Thyroid gland (tissue), 4 donors: ENCODE measurements around the gene LRRC56. TPM values are rescaled to one million over a fixed set of nuclear protein-coding genes. Genes with fewer than 3 reads are reported as not detected.

ENCODE experiments used
- DNase-seq, 2 donors: peaks; one replicate each; pipeline ENCODE4 v3.0.0-alpha.2; 2019
- H3K27ac ChIP-seq, 3 donors: fragments of 200-600 bp; sonication (generic); 1 replicate in 2 of 3; 2 replicates in 1 of 3; pipeline ENCODE4 v1.5.1; 2016 to 2019; ENCODE audit warnings: mild to moderate bottlenecking in 1 of 3, moderate library complexity in 1 of 3
- H3K27me3 ChIP-seq: fragments of 200-600 bp; sonication (generic); one replicate; pipeline ENCODE4 v1.5.1; 2019
- H3K36me3 ChIP-seq, 2 donors: fragments of 200-600 bp; sonication (generic); one replicate each; pipeline ENCODE4 v1.5.1; 2016 to 2019
- H3K4me1 ChIP-seq, 2 donors: fragments of 200-600 bp; sonication (generic); one replicate each; pipeline ENCODE4 v1.5.1; 2017 to 2019
- H3K4me3 ChIP-seq, 3 donors: fragments of 200-600 bp; sonication (generic); replicated peaks in 1 of 3; 1 replicate in 2 of 3; 2 replicates in 1 of 3; pipeline ENCODE4 v1.5.1; 2016; ENCODE audit warnings: mild to moderate bottlenecking in 1 of 3
- H3K9me3 ChIP-seq: fragments of 200-600 bp; sonication (generic); one replicate; pipeline ENCODE4 v1.5.1; 2017
- CTCF ChIP-seq, 6 experiments: fragments of 200-600 bp in 3 of 6; fragments of 450-650 bp in 3 of 6; sonication (generic) in 3 of 6; IDR thresholded peaks; one replicate each; pipeline ENCODE4 v1.5.1; 2016 to 2019; ENCODE audit warnings: antibody characterized with exemption in 6 of 6, mild to moderate bottlenecking in 2 of 6, inconsistent platforms in 1 of 6, moderate library complexity in 1 of 6
- POLR2A ChIP-seq, 2 donors: fragments of 450-650 bp; IDR thresholded peaks; one replicate each; pipeline ENCODE4 v1.6.1; 2017; ENCODE audit warnings: antibody characterized with exemption in 2 of 2, mild to moderate bottlenecking in 2 of 2, moderate library complexity in 1 of 2
- WGBS, 2 donors: methylation state at CpG; one replicate each; pipeline ENCODE4 v1.1.5; 2017; 5-methylcytosine and 5-hydroxymethylcytosine counted together
- intact Hi-C: fragments of 100-400 bp; cut with DNase I; formaldehyde crosslinking; loops from one replicate; pipeline ENCODE4 v1.15.1; 2023
- total RNA-seq, 4 donors: library from RNA; depleted of rRNA; stranded (reverse); fragments of >200 nt; gene quantifications; one replicate each; pipeline ENCODE4 v1.2.3, GENCODE V29; 2016

The LRRC56 gene
- total RNA-seq, 4 donors from 2014 or later: 1.7 to 2.6 (median 2.3) TPM

DNA sequence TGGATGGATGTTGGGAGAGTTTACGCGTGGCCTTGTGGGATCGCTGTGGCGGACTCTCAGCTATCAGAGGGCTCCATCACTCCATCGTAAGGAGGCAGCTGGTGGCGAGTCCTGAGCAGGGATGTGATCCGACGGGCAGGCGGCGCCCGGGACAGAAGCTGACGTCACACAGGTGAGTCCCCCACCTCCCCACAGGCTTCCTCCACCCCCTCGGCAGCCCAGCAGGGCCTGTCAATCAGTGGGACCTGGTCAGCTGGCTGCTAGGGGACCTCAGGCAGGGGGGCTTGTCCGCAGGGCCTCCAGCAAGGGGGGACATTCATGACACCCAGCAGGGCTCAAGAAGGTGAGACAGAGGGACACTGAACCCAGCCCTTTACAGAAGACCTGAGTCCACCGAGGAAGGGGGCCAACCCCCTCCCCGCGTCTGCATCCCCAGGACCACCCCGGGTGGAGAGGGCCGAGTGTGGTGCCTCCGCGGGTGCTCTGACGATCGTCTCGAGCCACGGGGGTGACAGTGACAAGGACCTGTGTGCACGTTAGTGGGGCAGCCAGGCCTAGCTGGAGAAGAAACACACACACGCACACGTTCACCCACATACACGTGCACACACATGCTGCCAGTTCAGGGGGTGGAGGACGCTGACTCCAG is 9.0 kb upstream of the LRRC56 start:
- Histone ChIP-seq H3K4me1 (peaks cover 0 to 4% of the 10 kb centered on the region in 2 donors), H3K36me3 (peaks cover 17 to 18% of the 10 kb centered on the region in 2 donors), H3K27ac (no peak overlapping the region), H3K9me3 (no peaks in the 10 kb centered on the region), H3K4me3 (no peak overlapping the region), H3K27me3 (no peaks in the 10 kb centered on the region)
- intact Hi-C loops: no loop called here
- no peak for DNase-seq
- 82 to 100% methylated on average over 2 to 27 of the region's 30 CpGs for WGBS, 2 donors
- no peak for TF ChIP-seq POLR2A (IDR thresholded peaks at IDR 0.05)

- H3K4me3 ChIP-seq: no peak overlapping the region
- no peak overlapping the region for H3K27ac ChIP-seq
- H3K4me1 ChIP-seq: peaks cover 0 to 9% of the 10 kb centered on the region in 2 donors
- no peaks in the 10 kb centered on the region for H3K9me3 ChIP-seq
- DNase-seq: no peak
- no peaks in the 10 kb centered on the region for H3K27me3 ChIP-seq
- peaks cover 17 to 20% of the 10 kb centered on the region in 2 donors for H3K36me3 ChIP-seq
- intact Hi-C loops: no loop called here
- WGBS, 2 donors: 83 to 84% methylated on average over 7 to 15 of the region's 29 CpGs
- no peak for TF ChIP-seq CTCF (IDR thresholded peaks at IDR 0.05)
- no peak for TF ChIP-seq POLR2A (IDR thresholded peaks at IDR 0.05)
These were observed 8.3 kb upstream of the LRRC56 start for GRCh38 chr11:528815-529727.

DNA sequence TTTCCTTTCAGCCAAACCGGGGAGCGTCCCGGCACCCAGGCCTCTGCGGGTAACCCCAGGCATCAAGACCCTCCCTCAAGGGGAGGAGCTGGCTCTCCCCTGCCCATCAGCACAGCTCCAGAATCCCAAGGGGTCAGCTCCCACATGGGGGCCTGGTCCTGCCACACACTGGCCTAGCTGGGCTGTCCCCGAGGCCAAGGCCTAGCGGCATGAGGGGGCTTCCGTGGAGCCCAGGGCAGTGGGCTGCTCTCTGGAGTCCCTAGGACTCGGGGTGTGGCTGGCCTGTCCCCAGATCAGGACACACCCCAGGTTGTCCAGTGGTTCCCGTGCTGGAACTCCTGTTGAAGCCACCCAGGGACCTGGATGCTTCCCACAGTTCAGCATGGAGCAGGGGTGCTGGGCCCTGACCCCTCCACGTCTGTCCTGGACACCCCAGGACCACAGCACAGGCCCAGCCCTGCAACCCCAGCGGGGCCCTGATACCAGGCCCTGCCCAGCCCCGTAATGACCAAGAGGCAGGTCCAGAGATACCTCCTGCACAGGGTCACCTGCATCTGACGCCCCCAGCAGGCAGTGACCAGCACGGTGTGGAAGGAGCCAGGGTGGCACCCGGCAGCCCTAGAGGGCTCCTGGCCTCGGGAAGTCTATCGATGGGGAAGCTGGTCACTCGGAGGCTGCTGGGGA is 7.5 kb upstream of the LRRC56 start:
- H3K27me3 ChIP-seq: no peaks in the 10 kb centered on the region
- WGBS, 2 donors: 83 to 87% methylated on average over 1 to 3 of the region's 18 CpGs
- H3K9me3 ChIP-seq: no peaks in the 10 kb centered on the region
- H3K27ac ChIP-seq: no peak overlapping the region
- no peak overlapping the region for H3K4me3 ChIP-seq
- peaks cover 17 to 20% of the 10 kb centered on the region in 2 donors for H3K36me3 ChIP-seq
- H3K4me1 ChIP-seq: peaks cover 5 to 15% of the 10 kb centered on the region in 2 donors
- no peak for DNase-seq
- TF ChIP-seq CTCF (IDR thresholded peaks at IDR 0.05): no peak
- no peak for TF ChIP-seq POLR2A (IDR thresholded peaks at IDR 0.05)
- intact Hi-C loops: no loop called here

- H3K36me3 ChIP-seq: peaks cover 17 to 20% of the 10 kb centered on the region in 2 donors
- no peak for TF ChIP-seq POLR2A (IDR thresholded peaks at IDR 0.05)
- TF ChIP-seq CTCF (IDR thresholded peaks at IDR 0.05): no peak
- H3K27ac ChIP-seq: no peak overlapping the region
- intact Hi-C loops: no loop called here
- H3K4me1 ChIP-seq: peaks cover 8 to 19% of the 10 kb centered on the region in 2 donors
- H3K4me3 ChIP-seq: no peak overlapping the region
- H3K27me3 ChIP-seq: no peaks in the 10 kb centered on the region
- H3K9me3 ChIP-seq: no peaks in the 10 kb centered on the region
- DNase-seq: no peak
- WGBS, 2 donors: 88 to 94% methylated on average over 12 to 26 of the region's 28 CpGs
These were observed 6.1 kb upstream of the LRRC56 start for GRCh38 chr11:530960-531831.
